Kasumi-1 (cell line): Measurements from ENCODE around the gene C9orf50.
A peak's percentile ranks its signal among the peaks of the same experiment; 100 is the strongest.
"Not testable (repeated sequence)": the region's sequence is repeated elsewhere in the genome, so short reads cannot be mapped to it uniquely, and the experiment has no call there.

Experiments used
- DNase-seq, 2 experiments: peaks; one replicate each; lab custom pipeline; 2025; lab: John Stamatoyannopoulos, UW

C9orf50 gene

GRCh38 chr9:129647635-129648034 lies 26.7 kb upstream of the C9orf50 start:
- no peak for DNase-seq

- DNase-seq: no peak
These were observed 25.8 kb upstream of the C9orf50 start for GRCh38 chr9:129646654-129647053.

- no peak for DNase-seq
These were observed 25.4 kb upstream of the C9orf50 start for GRCh38 chr9:129646252-129646651.

GRCh38 chr9:129644902-129645301 lies 24.0 kb upstream of the C9orf50 start:
- DNase-seq: no peak

- DNase-seq: no peak
These were observed 23.5 kb upstream of the C9orf50 start for GRCh38 chr9:129644365-129644764.

- DNase-seq: no peak
These were observed 22.8 kb upstream of the C9orf50 start for GRCh38 chr9:129643706-129644105.

GRCh38 chr9:129641750-129642585 lies 21.1 kb upstream of the C9orf50 start, which contains the start of gene ASB6:
Gene ASB6 (minus strand): TSS chr9:129642151. CDS start chr9:129641999, 152 bp downstream.
- peak; percentile 89 to 92 for DNase-seq

- no peak for DNase-seq
These were observed 20.2 kb upstream of the C9orf50 start for GRCh38 chr9:129640871-129641749.

- DNase-seq: no peak
These were observed 19.4 kb upstream of the C9orf50 start for GRCh38 chr9:129640086-129640870.

- DNase-seq: no peak
These were observed 18.8 kb upstream of the C9orf50 start for GRCh38 chr9:129639756-129640085.

GRCh38 chr9:129639034-129639630 lies 18.2 kb upstream of the C9orf50 start:
- no peak for DNase-seq

- no peak for DNase-seq
These were observed 17.0 kb upstream of the C9orf50 start for GRCh38 chr9:129637673-129638439.

- DNase-seq: no peak
These were observed 16.2 kb upstream of the C9orf50 start for GRCh38 chr9:129637102-129637501.

- not testable (repeated sequence) for DNase-seq
These were observed 15.4 kb upstream of the C9orf50 start for GRCh38 chr9:129636343-129636742.

GRCh38 chr9:129635099-129636065 lies 14.5 kb upstream of the C9orf50 start:
- no peak for DNase-seq

GRCh38 chr9:129633848-129634247 lies 12.9 kb upstream of the C9orf50 start:
- DNase-seq: no peak

- no peak for DNase-seq
These were observed 12.3 kb upstream of the C9orf50 start for GRCh38 chr9:129633207-129633606.

- DNase-seq: no peak
These were observed 11.6 kb upstream of the C9orf50 start for GRCh38 chr9:129632460-129632859.

GRCh38 chr9:129631674-129632129 lies 10.8 kb upstream of the C9orf50 start:
- DNase-seq: no peak
